GM18498 (cell line): ENCODE measurements around the gene RAB9A.
A peak's percentile ranks its signal among the peaks of the same experiment; 100 is the strongest.
"Not testable (repeated sequence)": the region's sequence is repeated elsewhere in the genome, so short reads cannot be mapped to it uniquely, and the experiment has no call there.

Experiments
- ATAC-seq: cut with Tn5 transposase; IDR thresholded peaks from one replicate; pipeline ENCODE4 v1.9.1; 2021; ENCODE audit warnings: mild to moderate bottlenecking, moderate library complexity; ENCODE audit not compliant: unreplicated experiment

Gene RAB9A

GRCh38 chrX:13688958-13689740 lies at the start of gene RAB9A:
RAB9A (plus strand) TSS chrX:13689128; CDS start chrX:13708747, 19,619 bp downstream.
- peak; percentile 79 for ATAC-seq

DNA sequence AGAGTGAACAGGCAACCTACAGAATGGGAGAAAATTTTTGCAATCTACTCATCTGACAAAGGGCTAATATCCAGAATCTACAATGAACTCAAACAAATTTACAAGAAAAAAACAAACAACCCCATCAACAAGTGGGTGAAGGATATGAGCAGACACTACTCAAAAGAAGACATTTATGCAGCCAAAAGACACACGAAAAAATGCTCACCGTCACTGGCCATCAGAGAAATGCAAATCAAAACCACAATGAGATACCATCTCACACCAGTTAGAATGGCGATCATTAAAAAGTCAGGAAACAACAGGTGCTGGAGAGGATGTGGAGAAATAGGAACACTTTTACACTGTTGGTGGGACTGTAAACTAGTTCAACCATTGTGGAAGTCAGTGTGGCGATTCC lies 47.2 kb upstream of the RAB9A start:
- ATAC-seq, result not testable (repeated sequence)

GRCh38 chrX:13645464-13646153 lies 43.3 kb upstream of the RAB9A start:
- ATAC-seq, result no peak

DNA sequence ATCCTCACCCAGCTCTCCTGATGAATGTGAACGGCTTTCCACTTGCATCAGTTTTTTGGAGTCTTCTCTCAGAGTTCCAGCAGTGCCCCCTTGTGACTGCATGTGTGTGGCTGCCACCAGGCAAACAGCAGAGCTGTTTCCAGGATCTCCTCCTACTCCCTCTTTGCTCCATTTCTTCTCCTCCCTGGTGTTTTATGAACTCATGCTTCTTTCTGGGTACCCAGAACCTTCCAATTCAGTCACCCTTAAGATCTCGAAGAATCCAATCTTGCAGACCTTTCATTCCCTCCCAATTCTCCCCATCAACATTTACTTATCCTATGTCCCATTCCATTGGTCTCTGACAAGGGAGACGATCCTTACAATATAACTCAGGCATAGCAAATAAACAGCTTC lies 42.8 kb upstream of the RAB9A start:
- no peak for ATAC-seq

- ATAC-seq, result no peak
These were observed 41.2 kb upstream of the RAB9A start for GRCh38 chrX:13647709-13648212.

DNA sequence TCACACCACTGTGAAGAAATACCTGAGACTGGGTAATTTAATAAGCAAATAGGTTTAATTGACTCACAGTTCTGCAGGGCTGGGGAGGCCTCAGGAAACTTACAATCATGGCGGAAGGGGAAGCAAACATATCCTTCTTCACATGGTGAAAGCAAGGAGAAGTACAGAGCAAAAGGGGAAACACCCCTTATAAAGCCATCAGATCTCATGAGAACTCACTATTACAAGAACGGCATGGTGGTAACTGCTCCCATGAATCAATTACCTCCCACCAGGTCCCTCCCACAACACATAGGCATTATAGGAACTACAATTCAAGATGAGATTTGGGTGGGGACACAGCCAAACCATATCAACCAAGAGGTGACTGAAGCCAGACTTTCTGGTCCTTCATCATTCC lies 40.6 kb upstream of the RAB9A start:
- not testable (repeated sequence) for ATAC-seq

DNA sequence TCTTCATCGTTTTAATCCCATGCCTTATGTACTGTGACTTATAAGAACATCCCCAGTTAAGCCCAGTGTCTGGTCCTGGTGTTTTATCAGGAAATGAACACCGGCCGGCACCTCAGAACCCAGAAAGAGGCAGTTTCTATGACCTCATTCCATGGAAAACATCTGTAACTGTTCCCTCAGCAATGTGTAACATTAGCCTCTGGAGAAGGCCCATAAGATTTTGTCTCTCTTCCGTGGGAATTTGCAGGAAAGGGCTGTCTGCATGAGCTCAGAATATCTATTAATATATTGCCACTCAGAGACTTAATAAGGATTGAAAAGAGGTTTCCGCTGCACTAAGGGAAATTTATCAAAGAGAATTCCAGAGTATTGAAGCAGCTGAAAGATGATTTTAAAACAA lies 39.1 kb upstream of the RAB9A start:
- no peak for ATAC-seq

GRCh38 chrX:13650318-13650717 lies 38.6 kb upstream of the RAB9A start:
- ATAC-seq, result no peak

DNA sequence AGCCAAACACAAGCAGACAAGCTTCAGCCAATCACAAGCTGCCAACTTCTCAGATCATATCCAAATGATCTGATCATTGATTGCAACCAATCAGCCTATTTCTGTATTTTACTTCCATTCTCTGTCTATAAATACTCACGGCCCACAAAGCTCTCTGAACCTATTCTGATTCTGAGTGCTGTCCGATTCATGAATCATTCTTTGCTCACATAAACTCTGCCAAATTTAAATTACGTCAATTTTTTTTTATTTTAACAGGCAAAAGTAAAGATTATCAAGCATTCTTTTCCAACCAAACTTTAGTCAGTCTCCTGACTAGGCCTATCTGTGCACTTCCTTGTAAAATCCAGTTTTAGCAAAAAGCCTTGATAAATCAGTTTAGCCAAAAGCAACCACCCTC lies 37.8 kb upstream of the RAB9A start:
- no peak for ATAC-seq

DNA sequence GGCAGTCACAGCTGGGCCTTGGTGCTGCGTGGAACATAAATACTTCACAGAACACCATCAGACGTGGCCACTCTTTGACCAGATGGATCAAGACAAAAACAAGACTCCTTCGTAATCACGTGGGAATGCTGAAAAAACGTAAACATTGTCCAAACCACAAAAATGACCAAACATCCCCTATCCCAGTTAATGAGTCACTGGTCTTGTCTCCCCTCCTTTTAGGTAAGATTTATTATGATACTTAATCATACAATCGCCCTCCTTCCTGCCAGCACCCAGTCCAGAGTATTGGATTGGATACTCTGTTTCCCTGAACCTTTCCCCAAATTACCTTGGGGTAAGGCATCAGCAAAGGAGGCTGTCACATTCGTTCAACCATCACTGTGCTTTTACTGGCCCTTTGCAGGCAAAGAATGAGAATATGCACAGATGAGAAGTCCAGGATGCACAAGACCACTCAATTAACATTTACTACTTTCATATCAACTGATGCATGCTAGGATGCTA lies 36.6 kb upstream of the RAB9A start:
- no peak for ATAC-seq

GRCh38 chrX:13652850-13653693 lies 35.9 kb upstream of the RAB9A start, which contains the start of gene TCEANC:
TCEANC (plus strand) TSS chrX:13653141; CDS start chrX:13662509, 9,368 bp downstream.
- ATAC-seq, result peak; percentile 92

DNA sequence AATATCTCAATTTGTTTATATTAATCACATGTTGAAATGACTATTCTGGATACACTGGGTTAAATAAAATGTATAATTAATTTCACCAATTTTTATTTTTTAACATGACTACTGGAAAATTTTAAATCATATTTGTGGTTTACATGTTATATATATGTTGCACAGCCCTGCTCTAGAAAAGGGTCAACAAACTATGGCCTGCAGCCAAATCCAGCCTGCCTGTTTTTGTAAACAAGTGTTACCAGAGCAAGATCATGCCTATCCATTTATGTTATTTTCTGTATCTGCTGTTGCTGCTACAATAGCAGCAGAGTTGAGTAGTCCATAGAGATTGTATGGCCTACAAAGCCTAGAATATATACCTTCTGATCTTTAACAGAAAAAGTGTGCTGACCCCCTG lies 34.8 kb upstream of the RAB9A start:
- no peak for ATAC-seq

DNA sequence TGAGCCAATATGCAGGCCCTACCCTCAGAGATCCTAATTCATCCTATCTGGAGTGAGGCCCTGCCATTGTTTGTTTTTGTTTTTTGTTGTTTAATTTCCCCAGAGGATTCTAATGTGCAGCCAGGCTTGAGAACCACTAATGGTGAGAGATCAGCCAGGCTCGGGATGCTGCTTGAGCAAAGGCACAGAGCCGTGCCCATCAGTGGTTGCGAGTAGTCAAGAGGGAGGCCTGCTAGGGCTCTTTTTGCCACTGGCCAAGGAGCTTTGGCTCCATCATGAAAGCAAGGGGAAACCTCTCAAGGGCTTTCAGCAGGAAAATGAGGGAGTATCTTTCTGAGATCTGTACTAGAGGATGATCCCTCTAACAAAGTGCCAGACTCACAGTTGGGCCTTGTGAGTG lies 33.3 kb upstream of the RAB9A start:
- no peak for ATAC-seq

GRCh38 chrX:13658602-13659001 lies 30.3 kb upstream of the RAB9A start:
- ATAC-seq, result no peak

DNA sequence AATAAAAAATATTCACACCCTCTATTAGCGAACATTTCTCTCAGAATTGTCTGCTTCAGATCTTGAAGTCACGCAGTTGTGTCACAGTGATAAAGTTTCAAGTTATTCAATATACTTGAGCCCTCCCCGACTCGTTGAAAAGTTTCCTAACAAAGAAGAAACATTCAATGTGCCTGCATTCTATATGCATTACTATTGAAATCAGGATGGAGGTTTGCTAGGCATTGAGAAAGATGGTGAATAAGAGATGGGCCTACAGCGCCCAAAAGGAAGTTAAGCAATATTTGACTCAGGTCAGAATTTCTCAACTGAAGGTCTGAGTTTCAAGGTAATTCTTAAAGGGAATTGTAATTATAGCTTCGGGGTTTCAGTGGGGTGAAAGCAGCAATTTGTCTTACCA lies 29.9 kb upstream of the RAB9A start:
- no peak for ATAC-seq

DNA sequence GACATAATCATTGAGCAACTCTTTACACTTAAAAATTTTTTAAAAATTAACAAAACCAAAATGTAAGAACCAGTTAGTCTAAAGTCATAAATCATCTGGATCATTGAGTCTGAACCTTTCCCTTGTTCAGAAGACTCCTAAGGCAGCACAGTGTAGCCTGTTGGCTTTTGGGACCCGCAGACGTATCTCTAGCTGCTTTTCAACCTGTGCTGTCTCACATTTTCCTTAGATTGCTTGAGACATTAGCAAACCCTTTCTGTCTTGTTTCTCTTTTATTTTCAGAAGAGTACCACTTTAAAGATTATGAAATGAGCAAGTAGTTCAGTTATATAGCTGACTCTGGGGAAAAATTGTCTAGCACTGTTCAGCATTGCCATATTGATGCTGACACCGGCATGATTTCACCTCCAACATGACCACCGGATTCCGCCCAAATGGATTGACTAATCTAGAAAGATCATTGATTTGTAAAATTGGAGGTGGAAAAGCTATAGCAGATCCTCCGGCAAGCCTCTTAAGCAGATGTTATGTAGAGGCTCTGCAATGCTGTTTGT lies 27.1 kb upstream of the RAB9A start:
- ATAC-seq, result peak; percentile 33

GRCh38 chrX:13662355-13662791 lies 26.6 kb upstream of the RAB9A start:
- peak; percentile 63 for ATAC-seq

DNA sequence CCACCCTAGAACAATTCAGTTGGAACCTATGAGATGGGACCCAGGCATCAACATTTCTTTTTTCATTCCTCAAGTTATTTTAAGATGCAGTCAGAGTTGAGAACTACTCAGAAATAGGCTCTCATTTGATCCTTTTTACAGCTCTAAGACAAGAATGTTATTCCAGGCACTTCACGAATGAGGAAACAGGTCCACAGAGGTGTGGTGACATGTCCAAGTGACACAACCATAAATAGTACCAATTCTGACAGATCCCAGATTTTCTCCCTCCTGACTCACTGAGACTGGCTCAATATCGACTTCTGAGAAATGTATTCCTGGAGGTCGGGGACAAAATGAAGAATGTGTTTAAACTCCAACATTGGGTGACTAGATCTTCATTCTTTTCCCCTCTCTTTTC lies 24.9 kb upstream of the RAB9A start:
- no peak for ATAC-seq

- no peak for ATAC-seq
These were observed 22.1 kb upstream of the RAB9A start for GRCh38 chrX:13666836-13667235.

- ATAC-seq, result no peak
These were observed 21.0 kb upstream of the RAB9A start for GRCh38 chrX:13667919-13668318.
